ENCODE data around the gene GIT2.
A peak's percentile ranks its signal among the peaks of the same experiment; 100 is the strongest.

Gene GIT2

DNA sequence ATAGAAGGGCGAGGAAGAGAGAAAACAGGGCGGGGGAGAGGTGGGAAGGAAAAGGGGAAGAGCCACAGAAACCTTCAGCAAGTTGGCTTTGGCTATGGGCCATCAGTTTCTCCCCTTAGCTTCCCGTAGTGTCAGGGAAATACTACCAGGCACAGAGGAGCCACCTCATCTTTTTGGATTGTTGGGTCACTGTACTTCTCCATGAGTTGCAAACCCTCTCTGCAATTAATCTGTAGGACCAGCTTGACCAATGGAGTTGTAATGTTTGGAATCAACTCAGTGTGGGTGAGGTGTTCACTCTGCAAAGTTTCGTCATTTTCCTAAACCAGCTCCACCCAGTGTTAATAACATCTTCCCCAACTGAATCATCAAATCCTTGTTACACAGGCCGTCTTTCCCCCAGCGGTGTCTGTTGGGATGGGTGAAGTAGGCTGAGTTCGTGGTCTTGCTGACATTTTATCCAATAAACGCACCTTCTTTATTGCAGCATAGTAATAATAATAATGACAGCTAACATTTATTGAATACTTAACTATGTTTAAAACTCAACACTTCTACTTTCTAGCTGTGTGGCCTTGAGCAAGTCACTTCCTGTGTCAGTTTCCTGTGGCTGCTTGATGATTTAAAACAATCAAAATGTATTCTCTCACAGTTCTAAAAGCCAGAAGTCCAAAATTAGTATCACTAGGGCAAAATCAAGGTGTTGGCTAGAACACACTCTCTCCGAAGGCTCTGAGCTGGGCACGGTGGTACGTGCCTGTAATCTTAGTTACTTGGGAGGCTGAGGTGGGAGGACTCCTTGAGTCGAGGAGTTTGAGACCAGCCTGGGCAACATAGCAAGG is 107.8 kb downstream of the GIT2 start:
- no peak for DNase-seq (ENCODE audit: low read depth)

DNA sequence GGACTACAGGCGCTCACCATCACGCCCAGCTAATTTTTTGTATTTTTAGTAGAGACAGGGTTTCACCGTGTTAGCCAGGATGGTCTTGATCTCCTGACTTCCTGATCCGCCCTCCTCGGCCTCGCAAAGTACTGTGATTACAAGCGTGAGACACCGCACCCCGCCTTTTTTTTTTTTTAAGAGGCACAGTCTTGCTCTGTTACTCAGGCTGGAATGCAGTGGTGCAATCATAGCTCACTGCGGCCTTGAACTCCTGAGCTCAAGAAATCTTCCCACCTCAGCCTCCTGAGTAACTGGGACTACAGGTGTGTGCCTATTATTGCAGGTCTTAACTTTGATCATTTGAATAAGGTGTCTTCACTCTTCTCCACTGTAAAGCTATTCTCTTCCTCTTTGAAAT is 110.6 kb downstream of the GIT2 start:
- DNase-seq (ENCODE audit: low read depth), result no peak

DNA sequence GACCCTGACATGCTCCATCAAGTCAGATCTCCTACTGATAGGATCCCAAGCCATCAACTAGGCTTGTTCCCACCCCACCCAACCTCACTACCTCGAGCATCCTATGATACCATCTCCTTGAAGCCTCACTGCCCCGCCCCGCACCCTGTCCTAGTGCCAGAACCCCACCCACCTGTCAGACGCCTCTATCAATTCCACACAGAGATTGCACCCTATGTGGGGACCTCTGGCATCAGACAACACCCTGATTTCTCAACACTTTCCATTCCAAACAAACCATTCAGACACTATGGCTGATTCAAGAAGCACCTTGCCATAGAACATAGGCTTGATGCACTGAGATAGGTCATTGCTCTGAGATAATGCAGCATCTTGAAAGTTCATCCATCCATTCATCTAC is 112.7 kb downstream of the GIT2 start:
- no peak for DNase-seq (ENCODE audit: low read depth)

DNA sequence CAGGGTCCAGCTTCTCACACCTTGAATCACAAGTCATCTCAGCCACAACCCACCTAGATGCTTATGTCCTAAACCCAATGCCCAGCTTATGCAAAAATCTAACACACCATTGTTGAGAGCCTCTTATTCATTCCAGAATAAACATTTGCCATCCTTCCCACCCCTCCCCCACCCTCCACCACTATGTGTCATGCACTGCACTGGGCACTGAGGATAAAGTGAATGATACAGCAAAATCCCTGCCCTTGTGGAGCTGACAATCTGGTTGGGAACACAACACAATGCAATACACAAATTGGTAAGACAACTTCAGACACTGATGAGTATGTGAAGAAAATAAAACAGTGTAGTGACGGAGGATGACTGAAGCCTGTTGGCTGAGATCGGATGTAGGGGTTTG is 114.4 kb downstream of the GIT2 start:
- no peak for DNase-seq (ENCODE audit: low read depth)

GRCh38 chr12:109880938-109881337 is 115.2 kb downstream of the GIT2 start:
- no peak for DNase-seq (ENCODE audit: low read depth)

DNA sequence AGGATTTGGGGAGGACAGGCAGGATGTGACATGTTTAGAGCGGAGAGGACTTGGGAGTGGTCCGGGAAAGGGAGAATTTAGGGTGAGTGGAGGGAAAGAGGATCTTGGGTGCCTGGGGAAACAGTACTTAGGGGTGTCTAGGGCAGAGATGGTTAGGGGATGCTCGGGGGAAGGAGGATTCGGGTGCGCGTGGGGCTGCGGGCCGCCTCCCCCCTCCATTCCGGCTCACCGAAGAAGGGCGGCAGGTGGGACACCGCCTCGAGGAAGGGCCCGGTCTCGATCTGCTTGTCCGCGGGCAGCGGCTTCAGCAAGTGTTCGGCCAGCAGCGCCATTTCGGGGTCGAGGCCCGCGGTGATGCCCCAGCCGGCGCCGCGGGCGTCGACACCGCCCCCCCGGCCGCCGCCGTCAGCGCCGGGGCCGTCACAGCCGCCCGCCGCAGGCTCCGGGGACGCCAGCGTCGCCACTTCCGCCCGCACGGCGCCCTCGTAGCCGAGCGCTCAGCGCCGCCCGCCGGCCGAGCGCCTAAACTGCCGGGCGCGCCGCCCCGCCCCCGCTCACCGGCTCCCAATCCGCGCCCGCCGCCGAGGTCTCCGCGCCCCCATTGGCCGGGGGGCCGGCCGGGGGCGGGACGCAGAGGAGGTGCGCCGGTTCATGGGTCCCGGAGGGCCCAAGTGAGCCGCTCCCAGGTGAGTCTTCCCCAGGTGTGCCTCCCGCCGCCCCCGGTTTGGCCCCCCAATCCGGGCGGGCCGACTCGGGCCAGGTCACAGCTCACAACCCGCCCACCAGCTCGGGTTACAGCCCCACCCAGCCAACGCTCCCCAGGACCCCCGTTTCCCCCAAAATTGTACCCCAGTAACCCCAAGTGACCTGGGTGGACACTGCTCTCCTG is 115.9 kb downstream of the GIT2 start, which contains the start of gene GLTP:
TSS of gene GLTP (minus strand) at position 499 of the 889 bp plus-strand sequence. CDS start at position 332, 167 bp downstream.
- peak; percentile 87 for DNase-seq (ENCODE audit: low read depth)

All from activated T-cell treated with anti-CD3 and anti-CD28 coated beads for 24 hours (primary cell).